HG03575 (cell line): ENCODE results near the gene WDR7.

ENCODE experiments used
- ATAC-seq: cut with Tn5 transposase; IDR thresholded peaks from one replicate; pipeline ENCODE4 v1.9.1; 2021; ENCODE audit not compliant: unreplicated experiment, insufficient number of reproducible peaks, low FRiP score; ENCODE audit errors: extremely low read depth

WDR7 gene

GRCh38 chr18:56711708-56712445, 60.7 kb downstream of the WDR7 start:
- ATAC-seq = no peak

GRCh38 chr18:56712761-56713160, 61.6 kb downstream of the WDR7 start:
- ATAC-seq = no peak

- ATAC-seq = no peak
Observed at GRCh38 chr18:56715121-56715520, 64.0 kb downstream of the WDR7 start.

GRCh38 chr18:56716692-56717146, 65.6 kb downstream of the WDR7 start:
- ATAC-seq = no peak

- ATAC-seq = no peak
Observed at GRCh38 chr18:56721031-56721430, 69.9 kb downstream of the WDR7 start.

GRCh38 chr18:56721491-56721890, 70.3 kb downstream of the WDR7 start:
- ATAC-seq = no peak

- ATAC-seq = no peak
Observed at GRCh38 chr18:56722518-56722917, 71.4 kb downstream of the WDR7 start.

- ATAC-seq = no peak
Observed at GRCh38 chr18:56723068-56723467, 71.9 kb downstream of the WDR7 start.

- ATAC-seq = no peak
Observed at GRCh38 chr18:56723706-56724105, 72.5 kb downstream of the WDR7 start.

GRCh38 chr18:56726906-56727305, 75.7 kb downstream of the WDR7 start:
- ATAC-seq = no peak

- no peak for ATAC-seq
Observed at GRCh38 chr18:56727399-56727798, 76.2 kb downstream of the WDR7 start.

- ATAC-seq = no peak
Observed at GRCh38 chr18:56728741-56729140, 77.6 kb downstream of the WDR7 start.

GRCh38 chr18:56738184-56738583, 87.0 kb downstream of the WDR7 start:
- no peak for ATAC-seq

- no peak for ATAC-seq
Observed at GRCh38 chr18:56739731-56740130, 88.6 kb downstream of the WDR7 start.

- ATAC-seq = no peak
Observed at GRCh38 chr18:56740645-56741044, 89.5 kb downstream of the WDR7 start.

GRCh38 chr18:56741685-56742084, 90.5 kb downstream of the WDR7 start:
- ATAC-seq = no peak

GRCh38 chr18:56743115-56743514, 92.0 kb downstream of the WDR7 start:
- no peak for ATAC-seq

GRCh38 chr18:56747032-56747658, 96.0 kb downstream of the WDR7 start:
- peak; percentile 46 for ATAC-seq

GRCh38 chr18:56747857-56748256, 96.7 kb downstream of the WDR7 start:
- no peak for ATAC-seq

- no peak for ATAC-seq
Observed at GRCh38 chr18:56748698-56749268, 97.6 kb downstream of the WDR7 start.
